Psoas muscle (tissue), 8 donors: ENCODE measurements around the gene FTCD. TPM values are rescaled to one million over a fixed set of nuclear protein-coding genes. Genes with fewer than 3 reads are reported as not detected.
"Not testable (repeated sequence)": the region's sequence is repeated elsewhere in the genome, so short reads cannot be mapped to it uniquely, and the experiment has no call there.

Experiments
- ATAC-seq, 4 donors: fragments of 200-7000 bp; cut with Tn5 transposase; one replicate each; pipeline ENCODE4 v1.9.1; 2020; ENCODE audit warnings: moderate library complexity in 3 of 4, mild to moderate bottlenecking in 2 of 4
- DNase-seq, 2 donors: peaks; one replicate each; pipeline ENCODE4 v3.0.0-alpha.2; 2020
- H3K27ac ChIP-seq: fragments of 200-600 bp; one replicate; pipeline ENCODE4 v1.8.0; 2022
- H3K27me3 ChIP-seq, 3 donors: fragments of 200-600 bp in 1 of 3; one replicate each; pipeline versions ENCODE4 v1.6.1 to v1.8.0; 2013 to 2022; ENCODE audit warnings: low read length in 2 of 3, mild to moderate bottlenecking in 2 of 3, moderate library complexity in 1 of 3; ENCODE audit not compliant: insufficient read depth in 3 of 3
- H3K36me3 ChIP-seq, 2 donors: fragments of 200-600 bp in 1 of 2; one replicate each; pipeline versions ENCODE4 v1.6.1 to v1.8.0; 2013 to 2022; ENCODE audit warnings: low read depth in 1 of 2, mild to moderate bottlenecking in 1 of 2, moderate library complexity in 1 of 2; ENCODE audit not compliant: insufficient read depth in 1 of 2
- H3K4me1 ChIP-seq: fragments of 200-600 bp; one replicate; pipeline ENCODE4 v1.8.0; 2022
- H3K4me3 ChIP-seq: fragments of 200-600 bp; one replicate; pipeline ENCODE4 v1.8.0; 2022; ENCODE audit warnings: mild to moderate bottlenecking
- H3K9me3 ChIP-seq: fragments of 200-600 bp; one replicate; pipeline ENCODE4 v1.8.0; 2022
- CTCF ChIP-seq: fragments of 200-600 bp; IDR thresholded peaks from one replicate; pipeline ENCODE4 v1.8.0; 2022; ENCODE audit warnings: antibody characterized with exemption
- WGBS, 3 donors: extraction: QIAGEN DNeasy Blood & Tissue Kit; methylation state at CpG; one replicate each; pipeline versions ENCODE4 v1.1.6 to v1.1.7; 2013; 5-methylcytosine and 5-hydroxymethylcytosine counted together
- intact Hi-C, 2 donors: fragments of 100-400 bp; cut with DNase I; formaldehyde crosslinking; loops; one replicate each; pipeline versions ENCODE4 v1.11.0 to v1.14.2; 2022
- long read RNA-seq, 2 donors: library from polyadenylated mRNA; unstranded; transcript quantifications; one replicate each; pipeline ENCODE4 v2.0.0, GENCODE V29; 2021
- polyA plus RNA-seq, 3 donors: library from polyadenylated mRNA; stranded (reverse); fragments of 200-250 nt; gene quantifications; one replicate each; pipeline ENCODE4 v1.2.3, GENCODE V29; 2013
- total RNA-seq, 4 donors: library from RNA; stranded (reverse); fragmentation: NEBNext Ultra II Directional in 2 of 4; extraction: Animal tissue kit (Norgen Biotek cat#: 25700) in 2 of 4; gene quantifications; one replicate each; pipeline versions ENCODE4 v1.2.1 to v1.2.4, GENCODE V29; 2021 to 2023
- donor health status: healthy with polysubstance abuse.
- donor health status: DM: no; HTN: no; CAD: no; lungs with moderate emphysema.
- donor health status: Bipolar disorder and iron deficiency.
- donor health status: healthy.
- donor health status: DM: yes; HTN: yes; CAD: no.
- donor health status: DM: no; HTN: no; CAD: no.
- donor health status: DM: no; HTN: no; CAD: no.
- donor health status: DM: yes; HTN: yes; CAD: no.

The FTCD gene
- total RNA-seq (1 to 10 TPM in 1 of 4 donors, under 1 TPM in 1, not detected in 2; 0.16 to 2.0 TPM), polyA plus RNA-seq (under 1 TPM in 2 of 3 donors, not detected in 1; 0.03 to 0.09 TPM)
- long read RNA-seq, donor 1, result 0 reads
- long read RNA-seq, donor 2, result 0 reads

- TF ChIP-seq CTCF, result no peak
- intact Hi-C loops, result no loop called here
- WGBS, 3 donors, result 80 to 89% (median 82%) methylated on average over 34 of the region's 34 CpGs
- no peaks in the 10 kb centered on the region for H3K27me3 ChIP-seq
- no peak for ATAC-seq
- H3K36me3 ChIP-seq, result no peaks in the 10 kb centered on the region
- H3K4me1 ChIP-seq, result no peaks in the 10 kb centered on the region
- no peak within 1 kb of the TSS for H3K27ac ChIP-seq
- no peaks in the 10 kb centered on the region for H3K9me3 ChIP-seq
- no peak within 1 kb of the TSS for H3K4me3 ChIP-seq
- DNase-seq, result peak in 1 of 2 donors; percentile 34
Measured at GRCh38 chr21:46155514-46156377, at the start of gene FTCD. TSS of gene FTCD (minus strand) at chr21:46155579. CDS start at chr21:46155523, 56 bp downstream.

- ATAC-seq (no peak), DNase-seq (peak in 1 of 2 donors; percentile 6)
- 81 to 88% (median 83%) methylated on average over 18 of the region's 18 CpGs for WGBS, 3 donors
- peaks cover 0 to 82% of the 10 kb centered on the region in 2 donors for H3K36me3 ChIP-seq
- TF ChIP-seq CTCF, result no peak
- no peak overlapping the region for H3K4me3 ChIP-seq
- H3K9me3 ChIP-seq, result no peaks in the 10 kb centered on the region
- intact Hi-C loops, result no loop called here
- no peaks in the 10 kb centered on the region for H3K4me1 ChIP-seq
- H3K27ac ChIP-seq, result no peak overlapping the region
- no peaks in the 10 kb centered on the region for H3K27me3 ChIP-seq
Measured at GRCh38 chr21:46205166-46205565, 49.8 kb upstream of the FTCD start.

GRCh38 chr21:46203203-46203600, 47.8 kb upstream of the FTCD start:
- Histone ChIP-seq H3K4me3 (no peak overlapping the region), H3K4me1 (no peaks in the 10 kb centered on the region), H3K27me3 (no peaks in the 10 kb centered on the region), H3K27ac (peak overlapping the region; percentile 1), H3K9me3 (no peaks in the 10 kb centered on the region), H3K36me3 (peaks cover 0 to 79% of the 10 kb centered on the region in 2 donors)
- TF ChIP-seq CTCF, result no peak
- intact Hi-C loops, result no loop called here
- DNase-seq (no peak), ATAC-seq (no peak)
- WGBS, 3 donors, result 93 to 98% (median 96%) methylated on average over 8 of the region's 8 CpGs

- H3K4me3 ChIP-seq, result no peak overlapping the region
- ATAC-seq (no peak), DNase-seq (no peak)
- H3K27me3 ChIP-seq, result no peaks in the 10 kb centered on the region
- H3K4me1 ChIP-seq, result no peaks in the 10 kb centered on the region
- no peak for TF ChIP-seq CTCF
- H3K27ac ChIP-seq, result peak overlapping the region; percentile 1
- intact Hi-C loops, result no loop called here
- 80 to 83% (median 83%) methylated on average over 6 of the region's 6 CpGs for WGBS, 3 donors
- no peaks in the 10 kb centered on the region for H3K9me3 ChIP-seq
- H3K36me3 ChIP-seq, result peaks cover 0 to 79% of the 10 kb centered on the region in 2 donors
Measured at GRCh38 chr21:46202592-46203202, 47.3 kb upstream of the FTCD start.

- H3K4me1 ChIP-seq, H3K27ac ChIP-seq, H3K4me3 ChIP-seq, ATAC-seq, DNase-seq, intact Hi-C loops, H3K9me3 ChIP-seq, H3K27me3 ChIP-seq: not testable (repeated sequence)
- peaks cover 0 to 79% of the 10 kb centered on the region in 2 donors for H3K36me3 ChIP-seq
- 84 to 88% (median 86%) methylated on average over 2 to 3 of the region's 8 CpGs for WGBS, 3 donors
Measured at GRCh38 chr21:46200877-46201803, 45.8 kb upstream of the FTCD start.
